ENCODE data around the gene LIMCH1.

Gene LIMCH1

GRCh38 chr4:41530741-41531140 lies 7.2 kb upstream of the LIMCH1 start:
- H3K4me3 ChIP-seq (ENCODE audit: low read depth, low read length): no peak overlapping the region

GRCh38 chr4:41532336-41532735 lies 5.6 kb upstream of the LIMCH1 start:
- H3K4me3 ChIP-seq (ENCODE audit: low read depth, low read length): no peak overlapping the region

- no peak overlapping the region for H3K4me3 ChIP-seq (ENCODE audit: low read depth, low read length)
Measured at GRCh38 chr4:41532882-41533281, 5.1 kb upstream of the LIMCH1 start.

- no peak overlapping the region for H3K4me3 ChIP-seq (ENCODE audit: low read depth, low read length)
Measured at GRCh38 chr4:41533680-41534079, 4.3 kb upstream of the LIMCH1 start.

GRCh38 chr4:41534404-41534803 lies 3.6 kb upstream of the LIMCH1 start:
- no peak overlapping the region for H3K4me3 ChIP-seq (ENCODE audit: low read depth, low read length)

- H3K4me3 ChIP-seq (ENCODE audit: low read depth, low read length): no peak overlapping the region
Measured at GRCh38 chr4:41535911-41536371, 2.0 kb upstream of the LIMCH1 start.

GRCh38 chr4:41537292-41537890 lies 566 bp upstream of the LIMCH1 start:
- H3K4me3 ChIP-seq (ENCODE audit: low read depth, low read length): no peak overlapping the region

GRCh38 chr4:41538887-41539498 lies 1.0 kb downstream of the LIMCH1 start:
- no peak overlapping the region for H3K4me3 ChIP-seq (ENCODE audit: low read depth, low read length)

GRCh38 chr4:41539711-41540110 lies 1.8 kb downstream of the LIMCH1 start:
- no peak overlapping the region for H3K4me3 ChIP-seq (ENCODE audit: low read depth, low read length)

- no peak overlapping the region for H3K4me3 ChIP-seq (ENCODE audit: low read depth, low read length)
Measured at GRCh38 chr4:41540687-41541086, 2.7 kb downstream of the LIMCH1 start.

- no peak overlapping the region for H3K4me3 ChIP-seq (ENCODE audit: low read depth, low read length)
Measured at GRCh38 chr4:41541687-41542094, 3.7 kb downstream of the LIMCH1 start.

GRCh38 chr4:41542526-41543275 lies 4.7 kb downstream of the LIMCH1 start:
- no peak overlapping the region for H3K4me3 ChIP-seq (ENCODE audit: low read depth, low read length)

GRCh38 chr4:41545238-41545637 lies 7.3 kb downstream of the LIMCH1 start:
- no peak overlapping the region for H3K4me3 ChIP-seq (ENCODE audit: low read depth, low read length)

- no peak overlapping the region for H3K4me3 ChIP-seq (ENCODE audit: low read depth, low read length)
Measured at GRCh38 chr4:41546638-41547037, 8.7 kb downstream of the LIMCH1 start.

- H3K4me3 ChIP-seq (ENCODE audit: low read depth, low read length): no peak overlapping the region
Measured at GRCh38 chr4:41548305-41548880, 10.4 kb downstream of the LIMCH1 start.

- no peak overlapping the region for H3K4me3 ChIP-seq (ENCODE audit: low read depth, low read length)
Measured at GRCh38 chr4:41549478-41549877, 11.5 kb downstream of the LIMCH1 start.

- no peak overlapping the region for H3K4me3 ChIP-seq (ENCODE audit: low read depth, low read length)
Measured at GRCh38 chr4:41550308-41550707, 12.4 kb downstream of the LIMCH1 start.

GRCh38 chr4:41551536-41551935 lies 13.6 kb downstream of the LIMCH1 start:
- H3K4me3 ChIP-seq (ENCODE audit: low read depth, low read length): no peak overlapping the region

- H3K4me3 ChIP-seq (ENCODE audit: low read depth, low read length): no peak overlapping the region
Measured at GRCh38 chr4:41554905-41555304, 16.9 kb downstream of the LIMCH1 start.

GRCh38 chr4:41556526-41556925 lies 18.6 kb downstream of the LIMCH1 start:
- no peak overlapping the region for H3K4me3 ChIP-seq (ENCODE audit: low read depth, low read length)

- no peak overlapping the region for H3K4me3 ChIP-seq (ENCODE audit: low read depth, low read length)
Measured at GRCh38 chr4:41559940-41560516, 22.1 kb downstream of the LIMCH1 start.

All from iPS-11a (cell line).